AG10803 (cell line): Measurements from ENCODE around the gene OBI1.

Experiments used
- DNase-seq: peaks from one replicate; pipeline ENCODE4 v3.0.0; 2010; ENCODE audit warnings: low read depth
- H3K4me3 ChIP-seq: 2 replicates; pipeline ENCODE4 v1.5.1; 2011; ENCODE audit warnings: mild to moderate bottlenecking, low read length, control low read depth
- TF ChIP-seq, protein P1 (sequence below): conservative IDR thresholded peaks from 2 replicates; pipeline ENCODE4 v1.5.1; 2011; ENCODE audit warnings: mild to moderate bottlenecking, low read length, control low read depth, inconsistent platforms

OBI1 gene

DNA sequence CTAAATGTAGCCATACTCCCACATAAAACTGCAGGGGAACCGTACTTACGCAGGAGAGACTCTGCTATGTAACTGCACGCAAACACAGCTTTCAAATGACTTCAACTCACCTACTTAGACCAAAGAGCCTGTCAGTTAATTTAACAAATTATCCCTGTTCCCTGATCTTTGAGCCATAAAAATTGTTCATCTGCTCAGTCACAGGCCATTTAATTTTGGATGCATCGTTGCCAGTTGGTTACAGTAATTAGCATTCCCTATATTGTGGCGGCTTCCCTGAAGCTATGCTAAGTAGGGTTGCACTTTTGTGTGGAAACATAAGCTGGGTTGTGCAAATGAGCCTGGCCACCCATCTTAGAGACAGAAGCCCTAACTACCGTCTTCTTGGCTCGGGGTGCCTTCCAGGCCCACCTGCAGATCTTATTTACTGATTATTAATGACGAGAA, 21.2 kb upstream of the OBI1 start:
- DNase-seq, result no peak
- no peak overlapping the region for H3K4me3 ChIP-seq
- TF ChIP-seq, protein P1, sequence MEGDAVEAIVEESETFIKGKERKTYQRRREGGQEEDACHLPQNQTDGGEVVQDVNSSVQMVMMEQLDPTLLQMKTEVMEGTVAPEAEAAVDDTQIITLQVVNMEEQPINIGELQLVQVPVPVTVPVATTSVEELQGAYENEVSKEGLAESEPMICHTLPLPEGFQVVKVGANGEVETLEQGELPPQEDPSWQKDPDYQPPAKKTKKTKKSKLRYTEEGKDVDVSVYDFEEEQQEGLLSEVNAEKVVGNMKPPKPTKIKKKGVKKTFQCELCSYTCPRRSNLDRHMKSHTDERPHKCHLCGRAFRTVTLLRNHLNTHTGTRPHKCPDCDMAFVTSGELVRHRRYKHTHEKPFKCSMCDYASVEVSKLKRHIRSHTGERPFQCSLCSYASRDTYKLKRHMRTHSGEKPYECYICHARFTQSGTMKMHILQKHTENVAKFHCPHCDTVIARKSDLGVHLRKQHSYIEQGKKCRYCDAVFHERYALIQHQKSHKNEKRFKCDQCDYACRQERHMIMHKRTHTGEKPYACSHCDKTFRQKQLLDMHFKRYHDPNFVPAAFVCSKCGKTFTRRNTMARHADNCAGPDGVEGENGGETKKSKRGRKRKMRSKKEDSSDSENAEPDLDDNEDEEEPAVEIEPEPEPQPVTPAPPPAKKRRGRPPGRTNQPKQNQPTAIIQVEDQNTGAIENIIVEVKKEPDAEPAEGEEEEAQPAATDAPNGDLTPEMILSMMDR, result no peak

DNA sequence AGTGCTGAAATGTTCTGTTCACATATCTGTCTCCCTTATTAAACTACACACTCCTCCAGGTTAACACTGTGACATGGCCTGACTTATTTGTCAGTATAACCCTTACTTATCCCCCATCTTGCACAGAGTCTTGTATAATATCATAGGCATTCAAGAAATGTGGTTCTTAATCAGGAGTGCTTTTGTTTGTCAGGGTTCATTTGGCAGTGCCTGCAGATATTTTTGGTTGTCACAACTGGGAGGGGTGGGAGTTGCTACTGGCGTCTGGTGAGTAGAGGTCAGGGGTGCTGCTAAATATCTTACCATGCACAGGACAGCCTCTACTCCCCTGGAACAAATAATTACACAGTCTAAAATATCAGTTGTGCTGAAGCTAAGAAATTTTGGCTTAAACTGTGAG, 20.4 kb upstream of the OBI1 start:
- H3K4me3 ChIP-seq, result no peak overlapping the region
- no peak for DNase-seq
- TF ChIP-seq, protein P1, result no peak

DNA sequence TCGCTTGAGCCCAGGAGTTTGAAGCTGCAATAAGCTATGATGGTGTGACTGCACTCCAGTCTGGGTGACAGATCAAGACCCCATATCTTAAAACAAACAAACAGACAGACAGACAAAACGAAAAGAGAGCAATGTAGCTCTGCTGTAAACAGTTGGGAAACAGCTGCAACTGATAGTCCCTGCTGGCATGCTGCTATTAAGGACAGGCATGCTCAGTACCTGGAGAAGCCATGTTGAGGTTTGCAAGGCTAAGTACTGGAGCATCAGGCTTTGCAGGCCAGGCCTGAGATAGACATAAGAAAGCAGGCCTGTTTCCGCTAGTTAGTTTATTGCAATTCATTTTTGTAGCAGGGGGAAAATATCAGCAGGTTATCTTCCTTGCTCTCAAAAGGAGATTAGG, 16.2 kb upstream of the OBI1 start:
- no peak for DNase-seq
- TF ChIP-seq, protein P1, result no peak
- no peak overlapping the region for H3K4me3 ChIP-seq

DNA sequence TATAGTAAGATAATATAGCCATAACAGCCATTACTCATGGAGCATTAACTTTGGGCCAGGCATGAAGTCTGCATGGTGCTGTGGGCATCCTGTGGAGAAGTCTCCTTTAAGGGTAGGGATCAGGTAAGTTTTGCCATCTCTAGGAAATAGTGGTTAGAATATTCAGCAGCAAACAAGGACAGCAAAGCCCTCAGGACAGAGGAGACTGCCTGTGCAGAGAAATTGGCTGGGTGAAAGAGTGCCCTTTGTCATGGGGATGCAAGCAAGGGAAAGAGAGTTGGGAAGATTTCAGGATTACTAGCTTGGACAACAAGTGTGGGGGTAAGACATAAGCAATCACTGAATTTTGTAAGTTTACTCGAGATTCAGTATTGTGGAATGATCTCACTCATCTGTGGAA, 15.7 kb upstream of the OBI1 start:
- no peak overlapping the region for H3K4me3 ChIP-seq
- DNase-seq, result no peak
- TF ChIP-seq, protein P1, result no peak

DNA sequence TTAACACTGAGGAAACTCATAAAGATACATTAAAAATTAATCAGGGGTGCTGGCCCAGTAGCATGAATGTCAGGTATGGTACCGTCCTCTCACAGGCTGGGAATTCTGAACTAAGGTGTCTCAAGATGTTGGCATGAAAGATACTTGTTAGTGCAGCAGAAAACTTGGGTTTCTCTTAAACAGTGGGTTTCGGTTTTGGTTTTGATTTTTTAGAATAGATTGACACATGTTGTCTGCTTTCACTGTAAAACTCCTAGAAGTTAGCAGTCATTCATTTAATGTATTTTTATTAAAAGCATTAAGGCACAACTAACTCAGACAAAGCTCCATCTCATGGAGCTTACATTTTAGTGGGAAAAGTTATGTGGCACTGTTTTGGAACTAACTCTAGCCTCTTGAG, 3.5 kb upstream of the OBI1 start:
- H3K4me3 ChIP-seq, result no peak overlapping the region
- no peak for DNase-seq
- TF ChIP-seq, protein P1, result no peak

DNA sequence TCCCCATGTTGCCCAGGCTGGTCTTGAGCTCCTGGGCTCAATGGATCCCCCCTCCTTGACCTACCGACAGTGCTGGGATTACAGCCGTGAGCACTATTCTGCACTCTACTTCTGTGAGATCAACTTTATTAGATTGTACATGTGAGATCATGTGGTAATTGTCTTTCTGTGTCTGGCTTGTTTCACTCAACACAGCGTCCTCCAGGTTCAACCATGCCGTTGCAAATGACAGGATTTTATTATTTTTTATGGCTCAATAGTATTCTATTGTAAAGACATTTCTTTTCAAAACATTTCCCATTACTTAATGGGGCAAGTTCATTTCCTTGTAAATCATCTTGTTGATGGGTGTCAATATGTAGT, 1.5 kb upstream of the OBI1 start:
- TF ChIP-seq, protein P1, result no peak
- peak overlapping the region; percentile 93 for H3K4me3 ChIP-seq
- DNase-seq, result peak; percentile 3

DNA sequence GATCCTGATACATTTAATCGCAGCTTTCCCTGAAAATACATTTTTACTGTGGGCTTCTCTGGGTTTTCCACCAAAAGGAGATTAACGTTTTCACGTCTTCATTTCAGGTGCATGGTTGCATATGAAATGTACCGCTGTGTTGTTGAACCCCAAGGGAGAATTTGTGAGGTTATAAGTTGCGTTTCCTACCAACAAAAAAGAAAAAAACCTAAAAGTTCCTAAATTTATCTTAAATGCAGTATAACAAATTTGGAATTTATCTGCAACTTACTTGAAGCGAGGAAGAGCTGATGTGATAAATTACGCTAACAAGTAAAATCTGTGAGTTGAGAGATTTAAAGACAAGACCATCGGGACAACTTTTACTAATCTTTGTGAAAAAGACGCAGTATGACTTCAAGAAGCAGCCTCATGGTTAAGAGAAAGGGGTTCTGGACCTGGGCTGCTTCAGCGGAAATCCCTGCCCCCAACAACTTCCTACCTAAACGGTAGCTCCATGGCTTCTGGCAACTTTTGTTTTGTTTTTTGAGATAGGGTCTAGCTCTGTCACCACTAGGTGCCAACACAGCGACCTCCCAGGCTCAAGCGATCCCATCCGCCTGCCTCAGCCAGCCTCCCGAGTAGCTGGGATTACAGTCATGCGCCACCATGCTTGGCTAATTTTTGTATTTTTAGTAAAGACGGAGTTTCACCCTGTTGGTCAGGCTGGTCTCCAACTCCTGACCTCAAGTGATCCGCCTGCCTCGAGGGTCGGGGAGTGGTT, 958 bp upstream of the OBI1 start:
- peak; percentile 3 for DNase-seq
- H3K4me3 ChIP-seq, result peak overlapping the region; percentile 93
- TF ChIP-seq, protein P1, result peak; percentile 14
